Spleen (tissue), 13 donors: ENCODE measurements around the gene FZD8. TPM values are rescaled to one million over a fixed set of nuclear protein-coding genes. Genes with fewer than 3 reads are reported as not detected.
"Not testable (repeated sequence)": the region's sequence is repeated elsewhere in the genome, so short reads cannot be mapped to it uniquely, and the experiment has no call there.

Experiments used
- DNase-seq: peaks from one replicate; pipeline ENCODE4 v3.0.0-alpha.2; 2020
- H3K27ac ChIP-seq, 8 donors: fragments of 200-600 bp; sonication (generic) in 7 of 8; 1 replicate in 4 of 8; 2 replicates in 4 of 8; pipeline versions ENCODE4 v1.5.0 to v1.8.0; 2016 to 2021; ENCODE audit warnings: inconsistent platforms in 4 of 8, mild to moderate bottlenecking in 4 of 8, moderate library complexity in 1 of 8
- H3K27me3 ChIP-seq, 7 donors: fragments of 200-600 bp; sonication (generic) in 6 of 7; replicated peaks in 1 of 7; 1 replicate in 4 of 7; 2 replicates in 3 of 7; pipeline versions ENCODE4 v1.5.0 to v1.8.0; 2016 to 2021; ENCODE audit warnings: inconsistent platforms in 3 of 7, mild to moderate bottlenecking in 1 of 7
- H3K36me3 ChIP-seq, 6 donors: fragments of 200-600 bp; sonication (generic) in 5 of 6; 1 replicate in 4 of 6; 2 replicates in 2 of 6; pipeline versions ENCODE4 v1.5.0 to v1.8.0; 2016 to 2021; ENCODE audit warnings: inconsistent platforms in 2 of 6
- H3K4me1 ChIP-seq, 6 donors: fragments of 200-600 bp; sonication (generic) in 5 of 6; 1 replicate in 3 of 6; 2 replicates in 3 of 6; pipeline versions ENCODE4 v1.5.0 to v1.8.0; 2016 to 2021; ENCODE audit warnings: inconsistent platforms in 3 of 6
- H3K4me3 ChIP-seq, 8 donors: fragments of 200-600 bp; sonication (generic) in 7 of 8; 1 replicate in 4 of 8; 2 replicates in 4 of 8; pipeline versions ENCODE4 v1.5.0 to v1.8.0; 2016 to 2021; ENCODE audit warnings: inconsistent platforms in 4 of 8, mild to moderate bottlenecking in 4 of 8, moderate library complexity in 2 of 8
- H3K9me3 ChIP-seq, 8 donors: fragments of 200-600 bp; sonication (generic) in 7 of 8; 1 replicate in 4 of 8; 2 replicates in 4 of 8; pipeline versions ENCODE4 v1.5.0 to v1.8.0; 2016 to 2021; ENCODE audit warnings: inconsistent platforms in 4 of 8
- POLR2A ChIP-seq, 3 donors: fragments of 450-650 bp; IDR thresholded peaks; one replicate each; pipeline ENCODE4 v1.5.1; 2017; ENCODE audit warnings: antibody characterized with exemption in 3 of 3, mild to moderate bottlenecking in 1 of 3
- POLR2AphosphoS5 ChIP-seq, 3 donors: sonication (generic); formaldehyde crosslinking; IDR thresholded peaks; one replicate each; pipeline ENCODE4 v1.5.1; 2017; ENCODE audit warnings: antibody characterized with exemption in 3 of 3
- WGBS, 5 donors: extraction: QIAGEN DNeasy Blood & Tissue Kit in 3 of 5; methylation state at CpG; one replicate each; pipeline versions ENCODE4 v1.1.5 to v1.1.7; 2013 to 2018; 5-methylcytosine and 5-hydroxymethylcytosine counted together
- intact Hi-C: fragments of 100-400 bp; cut with DNase I; formaldehyde crosslinking; loops from one replicate; pipeline ENCODE4 v1.15.0; 2023; ENCODE audit warnings: low total_unique reads
- long read RNA-seq, 2 donors: transcript quantifications; one replicate each; lab custom pipeline, GENCODE V29; 2026
- polyA plus RNA-seq, 3 donors: library from polyadenylated mRNA; stranded (reverse); fragments of 200-250 nt; gene quantifications; one replicate each; pipeline ENCODE4 v1.2.1, GENCODE V29; 2013
- total RNA-seq, 7 donors: library from RNA; depleted of rRNA in 3 of 7; stranded (reverse); fragments of >200 nt in 3 of 7; fragmentation: NEBNext Ultra II Directional in 4 of 7; extraction: Animal tissue kit (Norgen Biotek cat#: 25700) in 4 of 7; gene quantifications; one replicate each; pipeline versions ENCODE4 v1.1.0 to v1.2.1, GENCODE V29; 2016 to 2021
- TF ChIP-seq, protein P1 (sequence below), 11 experiments: fragments of 200-600 bp in 7 of 11; fragments of 450-650 bp in 4 of 11; sonication (generic) in 4 of 11; IDR thresholded peaks in 8 of 11; conservative IDR thresholded peaks in 3 of 11; 1 replicate in 7 of 11; 2 replicates in 4 of 11; pipeline versions ENCODE4 v1.4.0 to v1.8.0; 2016 to 2021; ENCODE audit warnings: antibody characterized with exemption in 11 of 11, inconsistent platforms in 4 of 11, mild to moderate bottlenecking in 1 of 11
- donor health status: healthy with polysubstance abuse.
- donor health status: DM: no; HTN: no; CAD: no; lungs with moderate emphysema.
- donor health status: DM: no; HTN: no; CAD: no.
- donor health status: Bipolar disorder and iron deficiency.
- donor health status: healthy.
- donor health status: DM: no; HTN: no; CAD: no.
- donor health status: DM: yes; HTN: yes; CAD: no.

FZD8 gene
- total RNA-seq (10 to 100 TPM in 6 of 7 donors, 1 to 10 TPM in 1; 8.0 to 37.6 (median 19.9) TPM), polyA plus RNA-seq (1 to 10 TPM in 2 of 3 donors, under 1 TPM in 1; 0.93 to 4.1 (median 1.5) TPM)
- long read RNA-seq, donor 1, full-length matches to known transcripts: 32 of 32 reads
- long read RNA-seq, donor 1, partial matches to known transcripts: 0 of 32 reads
- long read RNA-seq, donor 1, other reads (novel, unspliced or antisense): 0 of 32 reads
- long read RNA-seq, donor 2, full-length matches to known transcripts: 77 of 77 reads
- long read RNA-seq, donor 2, partial matches to known transcripts: 0 of 77 reads
- long read RNA-seq, donor 2, other reads (novel, unspliced or antisense): 0 of 77 reads

DNA sequence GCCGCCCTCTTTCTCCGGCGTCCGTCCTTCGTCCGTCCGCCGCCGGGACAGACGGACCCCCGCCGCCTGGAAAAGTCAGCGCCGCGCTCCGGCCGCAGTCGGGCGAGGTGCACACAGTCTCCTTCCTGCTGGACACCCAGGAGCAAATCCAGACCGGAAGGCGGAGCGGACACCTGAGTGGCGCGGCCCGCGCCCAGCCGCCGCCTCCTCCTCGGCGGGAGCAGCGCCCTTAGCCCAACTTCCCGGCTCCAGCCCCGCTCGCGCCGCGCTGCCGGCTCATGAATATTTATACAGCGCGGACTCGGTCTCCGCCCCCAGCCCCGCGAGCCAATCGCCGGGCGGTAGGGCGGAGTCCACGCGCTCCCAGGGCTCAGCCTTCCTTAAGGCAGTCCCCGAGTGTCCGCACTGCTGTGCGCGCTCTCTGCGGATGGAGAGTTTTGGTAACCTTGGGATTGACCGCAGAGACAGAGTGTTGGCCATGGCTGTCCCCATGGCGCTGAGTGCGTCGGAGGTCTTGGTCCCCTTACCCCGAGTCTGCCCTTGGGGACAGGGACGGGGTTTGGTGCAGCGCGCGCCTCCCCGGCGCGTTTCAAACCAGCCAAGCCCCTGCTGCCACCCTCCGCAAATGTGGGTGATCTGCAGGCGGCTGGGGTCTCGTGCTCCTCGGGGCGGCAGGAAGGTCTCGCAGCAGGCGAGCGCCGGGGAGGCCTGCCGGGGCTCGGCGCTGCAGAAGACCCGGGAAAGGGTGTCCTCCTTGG, at the start of gene FZD8:
FZD8 (minus strand) TSS at position 262 of the 758 bp plus-strand sequence. CDS start 867 bp downstream, outside the sequence.
- Histone ChIP-seq H3K36me3 (no peaks in the 10 kb centered on the region), H3K9me3 (no peaks in the 10 kb centered on the region), H3K4me1 (peaks cover 11 to 62% (median 43%) of the 10 kb centered on the region in 6 donors), H3K4me3 (peak within 1 kb of the TSS; percentile 66 to 94 (median 86)), H3K27ac (peak within 1 kb of the TSS; percentile 51 to 90 (median 84)), H3K27me3 (peaks cover 0 to 72% (median 22%) of the 10 kb centered on the region in 7 donors)
- peak; percentile 92 for DNase-seq
- intact Hi-C loops: no loop called here
- WGBS, 5 donors: 0 to 2% (median 1%) methylated on average over 20 to 80 of the region's 80 CpGs
- peak; percentile 93 to 98 (median 95) for TF ChIP-seq POLR2AphosphoS5 (IDR thresholded peaks at IDR 0.05)
- TF ChIP-seq, protein P1, sequence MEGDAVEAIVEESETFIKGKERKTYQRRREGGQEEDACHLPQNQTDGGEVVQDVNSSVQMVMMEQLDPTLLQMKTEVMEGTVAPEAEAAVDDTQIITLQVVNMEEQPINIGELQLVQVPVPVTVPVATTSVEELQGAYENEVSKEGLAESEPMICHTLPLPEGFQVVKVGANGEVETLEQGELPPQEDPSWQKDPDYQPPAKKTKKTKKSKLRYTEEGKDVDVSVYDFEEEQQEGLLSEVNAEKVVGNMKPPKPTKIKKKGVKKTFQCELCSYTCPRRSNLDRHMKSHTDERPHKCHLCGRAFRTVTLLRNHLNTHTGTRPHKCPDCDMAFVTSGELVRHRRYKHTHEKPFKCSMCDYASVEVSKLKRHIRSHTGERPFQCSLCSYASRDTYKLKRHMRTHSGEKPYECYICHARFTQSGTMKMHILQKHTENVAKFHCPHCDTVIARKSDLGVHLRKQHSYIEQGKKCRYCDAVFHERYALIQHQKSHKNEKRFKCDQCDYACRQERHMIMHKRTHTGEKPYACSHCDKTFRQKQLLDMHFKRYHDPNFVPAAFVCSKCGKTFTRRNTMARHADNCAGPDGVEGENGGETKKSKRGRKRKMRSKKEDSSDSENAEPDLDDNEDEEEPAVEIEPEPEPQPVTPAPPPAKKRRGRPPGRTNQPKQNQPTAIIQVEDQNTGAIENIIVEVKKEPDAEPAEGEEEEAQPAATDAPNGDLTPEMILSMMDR (IDR thresholded peaks at IDR 0.05 in 8 of 11, conservative IDR thresholded peaks at IDR 0.05 in 3 of 11): peak in 1 of 11 experiments; percentile 28
- TF ChIP-seq POLR2A (IDR thresholded peaks at IDR 0.05): peak in 1 of 3 donors; percentile 88

DNA sequence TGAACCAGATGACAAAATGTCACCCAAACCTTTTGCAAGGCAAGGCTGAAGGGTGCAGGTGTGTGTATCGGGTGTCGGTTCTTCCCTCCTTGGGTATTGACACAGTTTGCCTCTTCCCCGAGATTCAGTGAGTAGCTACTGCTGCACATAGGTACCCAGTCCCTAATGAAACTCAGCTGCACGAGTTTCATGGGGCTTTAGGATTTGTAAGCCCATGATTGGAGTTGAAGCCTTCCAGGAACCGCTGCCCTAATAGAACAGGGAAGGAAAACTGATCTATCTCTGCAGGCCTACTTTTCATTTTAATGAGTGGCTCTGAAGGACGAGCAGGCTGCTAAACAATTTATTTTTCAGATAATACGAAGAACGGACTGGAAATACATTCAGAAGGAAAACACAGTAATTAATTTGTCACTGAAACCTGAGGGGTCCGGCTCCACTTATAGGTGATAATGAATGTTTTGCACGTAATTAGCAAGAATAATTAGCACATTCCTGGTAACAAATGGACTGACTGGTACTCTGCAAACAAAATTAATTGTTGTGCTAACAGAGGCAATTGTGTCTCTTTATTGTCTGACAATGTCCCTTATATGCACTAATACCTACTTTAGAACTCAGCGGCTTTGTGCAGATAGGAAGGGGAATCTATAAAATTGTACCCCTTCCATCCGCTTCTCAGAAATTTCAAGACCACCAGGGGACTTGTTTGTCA, 49.6 kb upstream of the FZD8 start:
- H3K27me3 ChIP-seq: no peaks in the 10 kb centered on the region
- TF ChIP-seq POLR2AphosphoS5 (IDR thresholded peaks at IDR 0.05) (no peak), POLR2A (IDR thresholded peaks at IDR 0.05) (no peak)
- TF ChIP-seq, protein P1 (IDR thresholded peaks at IDR 0.05 in 8 of 11, conservative IDR thresholded peaks at IDR 0.05 in 3 of 11): no peak
- H3K27ac ChIP-seq: no peak overlapping the region
- H3K4me3 ChIP-seq: no peak overlapping the region
- H3K4me1 ChIP-seq: no peaks in the 10 kb centered on the region
- no peak for DNase-seq
- H3K9me3 ChIP-seq: no peaks in the 10 kb centered on the region
- intact Hi-C loops: no loop called here
- 84 to 91% (median 87%) methylated on average over 12 of the region's 12 CpGs for WGBS, 5 donors
- H3K36me3 ChIP-seq: no peaks in the 10 kb centered on the region

GRCh38 chr10:35690534-35690933, 48.4 kb upstream of the FZD8 start:
- H3K36me3 ChIP-seq: no peaks in the 10 kb centered on the region
- DNase-seq: no peak
- no peaks in the 10 kb centered on the region for H3K9me3 ChIP-seq
- no peak for TF ChIP-seq POLR2AphosphoS5 (IDR thresholded peaks at IDR 0.05)
- TF ChIP-seq, protein P1 (IDR thresholded peaks at IDR 0.05 in 8 of 11, conservative IDR thresholded peaks at IDR 0.05 in 3 of 11): no peak
- no peak for TF ChIP-seq POLR2A (IDR thresholded peaks at IDR 0.05)
- H3K27me3 ChIP-seq: no peaks in the 10 kb centered on the region
- H3K4me1 ChIP-seq: no peaks in the 10 kb centered on the region
- no peak overlapping the region for H3K27ac ChIP-seq
- H3K4me3 ChIP-seq: no peak overlapping the region
- intact Hi-C loops: no loop called here
- WGBS, 5 donors: 36 to 51% (median 43%) methylated on average over 5 of the region's 5 CpGs

DNA sequence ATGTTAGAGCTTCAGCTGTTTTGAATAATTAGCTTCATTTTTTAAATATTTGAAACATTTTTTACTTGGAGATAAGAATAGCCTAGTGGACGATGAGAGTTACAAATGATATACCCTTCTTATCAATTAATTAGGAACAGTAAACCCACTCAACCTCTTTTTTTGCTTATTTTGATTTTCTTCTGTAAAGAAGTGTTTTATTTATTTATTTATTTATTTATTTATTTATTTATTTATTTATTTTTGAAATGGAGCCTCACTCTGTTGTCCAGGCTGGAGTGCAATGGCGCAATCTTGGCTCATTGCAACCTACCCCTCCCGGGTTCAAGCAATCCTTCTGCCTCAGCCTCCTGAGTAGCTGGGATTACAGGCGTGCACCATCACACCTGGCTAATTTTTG, 43.8 kb upstream of the FZD8 start:
- WGBS, 5 donors: 86 to 94% (median 92%) methylated on average over 4 of the region's 4 CpGs
- H3K36me3 ChIP-seq, intact Hi-C loops, H3K4me3 ChIP-seq, H3K4me1 ChIP-seq, H3K27ac ChIP-seq, H3K27me3 ChIP-seq, DNase-seq, H3K9me3 ChIP-seq: not testable (repeated sequence)
